KBM-7 (cell line): ENCODE data around the gene KIF12.

Source experiments
- DNase-seq: peaks from one replicate; pipeline ENCODE4 v3.0.0-alpha.2; 2015
- in situ Hi-C: fragments of 300-500 bp; cut with MboI; formaldehyde crosslinking; loops from 2 replicates; pipeline ENCODE4 v1.14.3; 2020; ENCODE audit warnings: low sequenced_read_pairs, low pct_unique_long_range_greater_than_20kb, mixed read lengths

The KIF12 gene

DNA sequence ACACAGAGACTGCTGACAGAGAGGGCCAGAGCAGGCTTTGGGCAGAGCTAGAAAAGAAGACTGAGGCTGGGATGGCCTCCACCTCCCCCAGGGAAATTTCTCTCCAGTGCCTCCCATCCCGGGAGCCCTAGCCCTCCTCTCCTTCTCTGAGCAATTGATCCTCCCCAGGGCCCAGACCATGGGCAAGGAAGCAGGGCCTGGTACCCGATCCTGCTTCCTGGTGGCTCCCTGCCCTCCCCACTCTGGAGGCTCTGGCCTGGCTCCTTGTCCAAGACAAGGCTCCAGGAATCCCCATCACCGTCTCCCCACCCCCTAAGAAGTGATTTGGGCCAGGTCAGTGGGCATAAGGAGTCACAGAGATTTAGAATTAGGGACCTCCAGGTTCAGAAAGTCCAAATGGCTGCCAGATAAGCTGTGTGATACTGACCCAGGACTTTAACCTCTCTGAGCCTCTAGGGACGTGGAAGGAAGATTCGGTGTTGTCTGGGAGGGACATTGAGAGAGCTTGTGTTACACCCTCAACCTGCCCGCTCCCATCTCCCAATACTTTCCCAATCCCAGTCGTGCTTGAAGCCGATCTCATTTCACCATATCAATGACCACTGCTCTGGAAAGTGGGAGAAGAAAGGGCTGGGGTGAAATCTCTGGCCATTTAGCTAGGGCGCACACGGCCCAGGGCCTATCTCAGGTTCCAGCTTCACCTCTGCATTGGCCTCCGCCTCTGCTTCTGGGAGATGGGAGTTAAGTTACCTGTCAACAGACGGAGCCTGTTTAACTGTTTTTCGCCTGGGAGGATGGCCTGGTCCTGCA lies 25.8 kb upstream of the KIF12 start:
- in situ Hi-C loops = no loop called here
- no peak for DNase-seq

- DNase-seq = no peak
- in situ Hi-C loops = no loop called here
These were observed 25.0 kb upstream of the KIF12 start for GRCh38 chr9:114124138-114124537.

- DNase-seq = no peak
- in situ Hi-C loops = no loop called here
These were observed 24.2 kb upstream of the KIF12 start for GRCh38 chr9:114123031-114123977.

DNA sequence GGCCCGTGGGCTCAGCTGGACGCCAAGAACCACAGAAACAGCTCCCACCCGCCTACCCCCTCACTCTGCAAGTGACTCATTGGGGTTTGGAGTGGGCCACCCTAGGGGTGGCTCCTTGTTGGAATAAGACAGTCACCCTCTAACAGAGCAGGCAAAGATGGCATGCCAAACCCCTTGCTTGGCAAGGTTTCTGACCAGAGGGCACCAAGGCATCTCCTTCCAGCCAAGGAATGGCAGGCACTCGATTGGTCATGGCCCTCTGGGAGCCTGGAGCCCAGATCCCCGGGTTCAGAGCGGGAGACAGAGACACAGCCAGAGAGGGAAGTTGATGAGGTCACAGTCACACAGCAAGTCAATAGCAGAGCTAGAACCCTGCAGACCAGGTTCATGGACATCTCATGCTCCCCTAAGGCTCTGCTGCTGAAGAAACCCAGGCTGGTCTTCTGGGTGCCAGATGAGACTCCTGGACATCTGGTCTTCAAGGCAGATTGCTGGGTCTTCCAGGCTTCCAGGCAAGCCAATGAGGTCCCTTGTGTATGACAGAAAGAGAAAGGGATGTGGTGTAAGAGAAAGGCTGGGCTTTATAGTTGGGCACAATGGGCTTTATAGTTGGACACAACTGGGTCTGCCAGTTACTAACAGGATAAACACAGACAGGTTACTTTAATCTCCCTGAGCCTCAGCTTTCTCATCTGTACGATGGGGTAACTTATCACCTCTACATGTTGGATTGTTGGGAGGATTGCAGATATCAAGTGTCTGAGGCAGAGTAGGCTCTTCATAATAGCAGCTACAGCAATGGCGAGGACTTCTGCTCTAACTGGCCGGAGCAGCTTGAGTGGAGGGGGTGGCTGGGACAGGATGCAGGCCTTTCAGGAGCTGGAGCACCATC lies 23.3 kb upstream of the KIF12 start:
- in situ Hi-C loops = no loop called here
- no peak for DNase-seq

DNA sequence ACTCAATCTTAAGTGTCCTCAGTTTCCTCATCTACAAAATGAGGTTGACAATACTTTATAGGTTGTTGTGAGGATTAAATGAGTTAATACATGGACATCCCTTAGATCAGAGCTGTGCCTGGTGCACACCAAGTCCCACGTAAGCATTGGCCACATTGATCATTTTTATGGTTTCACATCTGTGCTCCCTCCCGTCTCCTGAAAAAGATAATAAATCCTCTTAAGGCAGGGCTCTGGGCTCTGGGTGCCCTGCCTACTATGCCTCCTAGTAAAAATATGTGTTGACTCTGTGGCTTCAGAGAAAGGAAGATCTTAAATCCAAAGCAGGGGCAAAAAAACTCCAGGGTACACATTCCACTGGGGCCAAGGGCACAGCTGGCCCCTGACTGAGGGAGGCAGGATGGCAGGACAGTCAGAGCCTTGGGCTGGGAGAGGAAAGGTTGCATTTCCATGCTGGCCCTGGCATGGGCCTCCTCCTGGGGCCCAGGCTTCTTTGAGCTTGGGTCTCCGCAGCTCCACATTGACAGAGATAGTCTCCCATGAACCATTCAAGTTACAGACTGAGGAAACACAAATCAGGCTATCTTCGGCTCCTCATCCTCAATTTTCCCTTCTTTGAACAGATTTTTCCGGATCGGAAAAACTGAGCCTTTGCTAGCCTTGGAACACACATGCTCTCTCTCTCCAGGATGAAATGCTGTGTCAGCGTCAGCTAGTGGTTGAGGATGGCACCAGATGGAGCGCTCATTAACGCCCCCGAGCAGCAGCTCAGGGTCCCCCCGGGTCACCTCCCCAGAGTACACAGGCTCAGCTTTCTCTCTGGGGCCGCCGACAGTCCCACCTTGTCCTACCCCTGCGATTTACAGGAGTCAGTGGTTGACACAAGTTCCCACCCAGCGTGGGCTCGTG lies 22.4 kb upstream of the KIF12 start:
- in situ Hi-C loops = no loop called here
- DNase-seq = no peak

DNA sequence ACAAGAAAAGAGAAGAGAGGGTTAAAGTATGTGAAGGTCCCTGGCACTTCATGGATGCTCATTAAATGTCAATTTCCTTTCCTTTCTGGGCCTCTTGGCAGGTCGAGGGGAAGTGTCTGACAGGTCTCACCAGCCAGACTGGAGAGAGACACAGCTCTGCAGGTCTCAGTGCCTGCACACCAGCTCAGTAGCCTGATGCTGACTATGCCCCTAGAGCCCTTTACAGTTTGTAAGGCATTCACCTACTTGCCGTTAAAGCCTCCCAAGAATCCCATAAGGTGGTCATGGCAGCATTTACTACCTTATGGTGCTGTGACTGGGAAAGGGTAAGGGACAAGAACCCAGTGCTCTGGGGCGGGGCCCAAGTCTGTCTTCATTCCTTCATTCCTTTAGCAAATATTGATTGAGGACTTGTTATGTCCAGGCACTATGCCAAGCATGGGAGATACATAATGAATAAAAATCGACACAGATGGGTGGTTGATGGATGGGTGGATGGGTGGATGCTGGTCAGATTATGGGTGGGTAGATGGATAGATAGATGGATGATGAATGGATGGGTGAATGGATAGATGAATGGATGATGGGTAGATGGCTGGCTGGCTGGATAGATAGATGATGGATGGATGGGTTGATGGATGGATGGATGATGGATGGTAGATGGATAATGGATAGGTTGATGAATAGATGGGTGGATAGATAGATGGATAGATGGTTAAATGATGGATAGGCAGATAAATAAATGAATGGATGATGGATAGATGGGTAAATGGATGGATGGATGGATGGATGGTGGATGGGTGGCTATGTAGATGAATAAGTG lies 21.3 kb upstream of the KIF12 start:
- in situ Hi-C loops = no loop called here
- no peak for DNase-seq

DNA sequence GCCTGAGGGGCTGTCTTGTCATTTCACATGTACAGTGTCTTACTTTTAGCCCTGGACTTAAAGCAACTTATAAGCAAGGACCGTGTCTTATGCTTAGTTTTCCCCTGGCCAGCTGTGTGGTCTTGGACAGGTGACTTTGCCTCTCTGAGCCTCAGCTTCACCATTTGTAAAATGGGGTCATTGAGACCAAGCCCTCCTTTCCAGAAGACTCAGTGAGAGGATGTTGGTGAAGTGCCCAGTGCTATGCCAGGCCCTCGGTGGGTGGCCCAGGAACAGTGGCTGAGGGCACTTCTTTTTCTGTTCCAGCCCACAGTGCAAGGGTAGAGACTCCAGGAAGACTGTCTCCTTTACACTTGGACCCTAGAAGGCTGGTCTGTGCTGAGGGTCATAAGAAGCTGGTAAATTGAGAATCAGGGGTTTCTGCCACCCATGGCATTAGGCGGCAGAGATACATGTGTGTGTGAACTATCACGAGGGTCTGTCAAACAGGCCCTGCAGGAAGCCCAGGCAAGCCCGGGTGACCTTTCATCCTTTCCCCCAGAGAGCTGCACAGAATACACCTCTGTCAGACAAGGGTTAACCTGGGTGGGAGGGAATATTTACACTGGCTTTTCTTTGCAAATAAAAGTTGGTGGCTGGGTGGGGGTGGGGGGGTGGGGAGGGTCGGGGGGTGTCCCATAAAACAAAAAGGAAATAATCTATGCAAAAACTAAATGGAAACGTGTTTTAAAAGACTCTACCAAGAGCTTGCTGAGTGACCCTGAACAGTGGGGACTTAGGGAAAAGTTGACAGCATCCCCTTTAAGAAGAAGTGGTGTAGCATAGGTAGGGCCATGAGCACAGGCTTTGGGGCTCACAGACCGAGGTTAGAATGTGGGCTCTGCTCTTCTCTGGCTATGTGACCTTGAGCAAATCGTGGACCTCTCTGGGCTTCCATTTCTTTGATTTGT lies 20.4 kb upstream of the KIF12 start:
- DNase-seq = no peak

GRCh38 chr9:114117996-114118830 lies 19.1 kb upstream of the KIF12 start:
- in situ Hi-C loops = no loop called here
- DNase-seq = no peak

More for the DNA sequence above, 20.4 kb upstream of the KIF12 start:
- in situ Hi-C loops = no loop called here

GRCh38 chr9:114117614-114117995 lies 18.5 kb upstream of the KIF12 start:
- in situ Hi-C loops = no loop called here
- no peak for DNase-seq

GRCh38 chr9:114116126-114116747 lies 17.1 kb upstream of the KIF12 start:
- in situ Hi-C loops = no loop called here
- DNase-seq = no peak

DNA sequence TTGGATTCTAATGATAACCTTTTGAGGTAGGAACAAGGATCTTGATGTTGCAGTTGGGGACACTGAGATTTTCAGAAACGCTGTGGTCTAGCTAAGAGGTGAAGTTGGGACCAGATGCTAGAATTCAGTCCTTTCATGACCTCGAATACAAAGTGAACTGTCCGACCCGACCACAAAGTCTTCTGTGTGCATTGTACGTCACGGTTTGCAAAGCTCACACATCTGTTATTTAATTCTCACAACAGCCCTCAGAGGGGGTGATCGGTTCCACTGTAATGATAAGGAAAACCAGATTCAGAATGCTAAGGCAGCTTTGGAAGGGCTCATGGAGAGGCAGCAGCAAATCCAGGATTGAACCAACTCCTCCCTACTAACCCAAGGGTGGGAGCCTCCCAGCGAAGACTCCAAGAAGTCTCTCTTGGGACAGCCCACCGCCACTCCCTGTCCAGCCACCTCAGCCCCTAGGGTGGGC lies 16.6 kb upstream of the KIF12 start:
- in situ Hi-C loops = no loop called here
- DNase-seq = no peak

DNA sequence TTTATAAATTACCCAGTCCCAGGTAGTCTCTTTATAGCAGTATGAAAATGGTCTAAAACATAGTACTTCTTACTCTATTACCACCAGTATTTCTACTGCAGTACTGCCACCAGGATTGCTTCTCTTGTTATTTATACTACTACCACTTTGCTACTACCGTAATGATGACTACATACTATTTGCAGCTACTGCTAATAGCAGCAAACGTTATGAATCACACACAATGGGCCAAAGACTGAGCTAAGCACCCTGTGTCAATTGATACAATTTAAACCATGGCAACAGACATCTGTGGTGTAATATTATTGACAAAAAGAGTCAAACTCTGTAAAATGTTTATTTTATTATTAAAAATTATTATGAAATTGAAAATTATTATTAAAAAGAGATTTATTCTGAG lies 15.3 kb upstream of the KIF12 start:
- in situ Hi-C loops = no loop called here
- no peak for DNase-seq

- in situ Hi-C loops = no loop called here
- DNase-seq = no peak
These were observed 13.9 kb upstream of the KIF12 start for GRCh38 chr9:114112778-114113584.

DNA sequence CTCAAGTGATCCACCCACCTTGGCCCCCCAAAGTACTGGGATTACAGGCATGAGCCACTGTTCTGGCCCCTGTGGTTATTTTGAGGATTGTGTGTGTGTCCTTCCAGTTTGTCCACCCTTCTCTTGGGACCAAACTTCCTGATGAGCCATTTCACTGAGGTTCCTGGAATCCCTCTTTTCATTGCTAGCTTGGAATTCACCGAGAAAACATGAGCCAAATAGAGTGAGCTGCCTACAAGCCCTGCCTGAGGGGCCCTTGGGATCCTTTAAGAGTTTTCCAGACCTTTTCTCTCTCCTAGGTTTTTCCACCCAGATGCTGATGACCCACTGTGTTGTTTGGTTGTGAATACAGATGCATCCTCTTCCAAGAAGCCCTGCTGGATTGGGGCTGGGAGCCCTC lies 13.2 kb upstream of the KIF12 start:
- in situ Hi-C loops = no loop called here
- no peak for DNase-seq
